Brain microvascular endothelial cell (primary cell): ENCODE data around the gene THADA.

ENCODE experiments used
- DNase-seq: peaks from one replicate; pipeline ENCODE4 v3.0.0-alpha.2; 2020
- H3K27ac ChIP-seq: fragments of 250-450 bp; sonication (Bioruptor Pico); 2 replicates; pipeline ENCODE4 v1.5.1; 2020; ENCODE audit warnings: mild to moderate bottlenecking, moderate library complexity
- H3K27me3 ChIP-seq: fragments of 250-450 bp; sonication (Bioruptor Pico); replicated peaks from 2 replicates; pipeline ENCODE4 v1.5.1; 2020; ENCODE audit warnings: mild to moderate bottlenecking
- H3K36me3 ChIP-seq: fragments of 250-450 bp; sonication (Bioruptor Pico); replicated peaks from 2 replicates; pipeline ENCODE4 v1.5.1; 2020; ENCODE audit warnings: mild to moderate bottlenecking
- H3K4me3 ChIP-seq: 2 replicates; pipeline ENCODE4 v1.5.1; 2011; ENCODE audit warnings: low read depth, mild to moderate bottlenecking, control low read depth, low read length, moderate library complexity
- in situ Hi-C: cut with HindIII; loops from 2 replicates; pipeline ENCODE4 v1.10.0; 2017; ENCODE audit warnings: low sequenced_read_pairs, low pct_ligation_motif_present
- TF ChIP-seq, protein P1 (sequence below): IDR thresholded peaks from 2 replicates; pipeline ENCODE4 v1.5.1; 2011; ENCODE audit warnings: low read depth, mild to moderate bottlenecking, moderate library complexity, low read length, control low read depth, inconsistent platforms; ENCODE audit errors: missing control alignments

Gene THADA

DNA sequence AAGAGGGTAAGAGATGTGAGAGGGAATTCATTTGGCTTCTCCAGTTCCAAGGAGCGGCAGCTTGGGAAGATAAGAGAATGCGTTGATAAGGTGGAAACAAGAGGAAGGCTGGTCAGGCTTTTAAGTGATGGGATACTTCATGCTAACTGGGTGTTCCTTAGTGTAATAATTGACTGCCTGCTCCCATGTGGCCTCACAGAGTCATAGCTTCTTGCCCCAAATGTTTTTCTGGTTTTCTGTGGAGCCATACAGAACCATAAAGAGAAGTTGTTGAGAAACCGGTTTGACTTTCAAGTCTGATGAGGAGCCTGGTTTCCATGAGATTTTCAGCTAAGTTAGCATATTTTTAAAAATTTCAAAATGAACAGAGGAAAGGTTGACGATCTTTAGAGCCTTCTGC, 272.0 kb downstream of the THADA start:
- Histone ChIP-seq H3K27me3 (no peaks in the 10 kb centered on the region), H3K36me3 (no peaks in the 10 kb centered on the region), H3K27ac (no peak overlapping the region), H3K4me3 (no peak overlapping the region)
- TF ChIP-seq, protein P1, sequence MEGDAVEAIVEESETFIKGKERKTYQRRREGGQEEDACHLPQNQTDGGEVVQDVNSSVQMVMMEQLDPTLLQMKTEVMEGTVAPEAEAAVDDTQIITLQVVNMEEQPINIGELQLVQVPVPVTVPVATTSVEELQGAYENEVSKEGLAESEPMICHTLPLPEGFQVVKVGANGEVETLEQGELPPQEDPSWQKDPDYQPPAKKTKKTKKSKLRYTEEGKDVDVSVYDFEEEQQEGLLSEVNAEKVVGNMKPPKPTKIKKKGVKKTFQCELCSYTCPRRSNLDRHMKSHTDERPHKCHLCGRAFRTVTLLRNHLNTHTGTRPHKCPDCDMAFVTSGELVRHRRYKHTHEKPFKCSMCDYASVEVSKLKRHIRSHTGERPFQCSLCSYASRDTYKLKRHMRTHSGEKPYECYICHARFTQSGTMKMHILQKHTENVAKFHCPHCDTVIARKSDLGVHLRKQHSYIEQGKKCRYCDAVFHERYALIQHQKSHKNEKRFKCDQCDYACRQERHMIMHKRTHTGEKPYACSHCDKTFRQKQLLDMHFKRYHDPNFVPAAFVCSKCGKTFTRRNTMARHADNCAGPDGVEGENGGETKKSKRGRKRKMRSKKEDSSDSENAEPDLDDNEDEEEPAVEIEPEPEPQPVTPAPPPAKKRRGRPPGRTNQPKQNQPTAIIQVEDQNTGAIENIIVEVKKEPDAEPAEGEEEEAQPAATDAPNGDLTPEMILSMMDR, result no peak
- no peak for DNase-seq
- in situ Hi-C loops, result no loop called here

DNA sequence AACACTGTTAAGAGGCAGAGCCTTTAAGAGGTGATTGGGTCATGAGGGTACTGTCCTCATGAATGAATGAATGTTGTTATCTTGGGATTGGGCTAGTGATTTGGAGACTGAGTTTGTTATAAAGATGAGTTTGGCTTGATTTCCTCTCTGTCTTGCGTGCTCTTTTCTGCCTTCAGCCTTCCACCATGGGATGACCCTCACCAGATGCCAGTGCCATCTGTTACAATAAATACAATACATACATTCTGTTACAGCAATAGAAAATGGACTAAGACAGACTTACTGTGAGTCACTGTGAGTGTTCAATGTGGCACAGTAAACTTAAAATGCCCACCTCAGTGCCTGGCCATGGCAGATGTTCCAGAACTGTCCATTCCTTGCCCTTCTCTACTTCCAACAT, 274.4 kb downstream of the THADA start:
- H3K27me3 ChIP-seq, result no peaks in the 10 kb centered on the region
- TF ChIP-seq, protein P1, result no peak
- no peak overlapping the region for H3K27ac ChIP-seq
- in situ Hi-C loops, result no loop called here
- no peak for DNase-seq
- H3K4me3 ChIP-seq, result no peak overlapping the region
- H3K36me3 ChIP-seq, result no peaks in the 10 kb centered on the region

DNA sequence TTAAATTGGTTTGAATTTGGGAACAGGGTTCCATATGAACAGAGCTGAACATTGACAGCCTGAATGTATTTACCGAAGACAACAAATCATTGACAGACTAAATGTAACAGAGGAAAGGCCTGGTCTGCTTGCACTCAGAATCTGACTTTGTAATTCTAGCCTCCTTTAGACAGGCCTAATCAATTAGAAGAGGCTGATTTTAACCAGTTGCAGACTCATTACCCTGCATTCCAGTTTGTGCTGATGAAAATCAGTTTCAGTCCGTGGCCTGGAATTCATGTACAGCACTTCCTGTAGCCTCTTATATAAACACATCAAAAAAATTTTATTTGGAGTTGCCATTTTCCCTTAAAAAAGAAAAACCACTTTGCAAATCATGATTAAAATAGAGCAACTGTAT, 276.3 kb downstream of the THADA start:
- no peaks in the 10 kb centered on the region for H3K36me3 ChIP-seq
- H3K27ac ChIP-seq, result no peak overlapping the region
- no peak for DNase-seq
- in situ Hi-C loops, result no loop called here
- no peak overlapping the region for H3K4me3 ChIP-seq
- TF ChIP-seq, protein P1, result no peak
- no peaks in the 10 kb centered on the region for H3K27me3 ChIP-seq

DNA sequence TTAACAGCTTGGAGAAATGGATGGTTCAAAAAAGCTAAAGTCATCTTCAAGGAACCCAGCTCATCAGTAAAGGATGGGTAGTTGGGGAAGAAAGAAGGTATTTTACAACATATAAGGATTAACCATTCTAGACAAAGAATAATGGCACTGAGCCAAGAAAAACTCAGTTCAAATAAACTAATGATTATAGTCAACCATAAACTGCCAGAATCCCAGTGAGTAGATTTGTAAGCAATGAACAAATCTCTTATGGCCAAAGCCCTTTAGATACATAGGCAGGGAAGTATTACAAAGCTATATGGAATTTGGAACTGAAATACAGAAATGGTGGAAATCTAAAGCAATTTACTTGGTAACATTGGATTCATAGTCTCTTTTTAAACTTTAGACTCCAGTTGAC, 277.0 kb downstream of the THADA start:
- Histone ChIP-seq H3K27me3 (no peaks in the 10 kb centered on the region), H3K4me3 (no peak overlapping the region), H3K27ac (no peak overlapping the region), H3K36me3 (no peaks in the 10 kb centered on the region)
- DNase-seq, result no peak
- in situ Hi-C loops, result no loop called here
- TF ChIP-seq, protein P1, result no peak

DNA sequence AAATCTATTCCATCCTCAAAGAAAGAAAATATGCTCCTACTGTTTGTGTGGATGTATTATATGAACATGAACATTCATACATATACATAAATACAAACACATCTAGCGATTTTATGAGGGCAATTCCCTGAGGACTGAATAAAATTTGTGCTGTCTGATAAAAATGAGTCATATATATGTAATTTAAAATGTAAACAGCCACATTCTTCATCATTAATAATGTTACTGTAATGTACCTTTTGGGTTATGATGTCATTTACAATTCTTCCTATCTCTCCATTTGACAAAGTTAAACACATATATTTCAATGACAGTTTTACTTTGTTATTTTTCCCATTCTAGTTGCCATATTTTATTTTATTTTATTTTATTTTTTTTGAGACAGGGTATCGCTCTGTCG, 278.2 kb downstream of the THADA start:
- no peaks in the 10 kb centered on the region for H3K36me3 ChIP-seq
- TF ChIP-seq, protein P1, result no peak

DNA sequence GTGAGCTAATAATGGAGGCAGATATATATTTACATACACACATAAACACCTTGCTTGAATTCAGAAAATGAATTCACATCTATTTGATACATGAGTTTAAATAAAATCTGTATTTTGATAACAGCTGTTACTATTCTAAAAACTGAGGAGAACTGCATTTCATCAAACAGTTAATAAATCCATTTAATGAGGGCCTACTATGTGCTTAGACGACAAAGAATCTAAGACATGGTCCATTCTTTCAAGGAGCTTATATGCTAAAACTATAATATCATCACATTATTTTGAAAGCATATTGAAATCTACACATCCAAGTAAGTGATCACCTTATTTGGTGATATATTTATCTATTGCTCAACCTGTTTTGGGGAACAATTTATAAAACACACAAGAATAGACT, 278.6 kb downstream of the THADA start:
- H3K4me3 ChIP-seq, result no peak overlapping the region
- no peaks in the 10 kb centered on the region for H3K36me3 ChIP-seq
- no peak overlapping the region for H3K27ac ChIP-seq
- in situ Hi-C loops, result no loop called here
- no peak for DNase-seq
- TF ChIP-seq, protein P1, result no peak
- no peaks in the 10 kb centered on the region for H3K27me3 ChIP-seq

More for the DNA sequence above, 278.2 kb downstream of the THADA start:
- Histone ChIP-seq H3K27me3 (no peaks in the 10 kb centered on the region), H3K27ac (no peak overlapping the region), H3K4me3 (no peak overlapping the region)
- DNase-seq, result no peak
- in situ Hi-C loops, result no loop called here
